Psoas muscle (tissue), 8 donors: ENCODE results near the gene SSBP3. TPM values are rescaled to one million over a fixed set of nuclear protein-coding genes. Genes with fewer than 3 reads are reported as not detected.

Source experiments
- ATAC-seq, 4 donors: fragments of 200-7000 bp; cut with Tn5 transposase; one replicate each; pipeline ENCODE4 v1.9.1; 2020; ENCODE audit warnings: moderate library complexity in 3 of 4, mild to moderate bottlenecking in 2 of 4
- DNase-seq, 2 donors: peaks; one replicate each; pipeline ENCODE4 v3.0.0-alpha.2; 2020
- H3K27ac ChIP-seq: fragments of 200-600 bp; one replicate; pipeline ENCODE4 v1.8.0; 2022
- H3K27me3 ChIP-seq, 3 donors: fragments of 200-600 bp in 1 of 3; one replicate each; pipeline versions ENCODE4 v1.6.1 to v1.8.0; 2013 to 2022; ENCODE audit warnings: low read length in 2 of 3, mild to moderate bottlenecking in 2 of 3, moderate library complexity in 1 of 3; ENCODE audit not compliant: insufficient read depth in 3 of 3
- H3K36me3 ChIP-seq, 2 donors: fragments of 200-600 bp in 1 of 2; one replicate each; pipeline versions ENCODE4 v1.6.1 to v1.8.0; 2013 to 2022; ENCODE audit warnings: low read depth in 1 of 2, mild to moderate bottlenecking in 1 of 2, moderate library complexity in 1 of 2; ENCODE audit not compliant: insufficient read depth in 1 of 2
- H3K4me1 ChIP-seq: fragments of 200-600 bp; one replicate; pipeline ENCODE4 v1.8.0; 2022
- H3K4me3 ChIP-seq: fragments of 200-600 bp; one replicate; pipeline ENCODE4 v1.8.0; 2022; ENCODE audit warnings: mild to moderate bottlenecking
- H3K9me3 ChIP-seq: fragments of 200-600 bp; one replicate; pipeline ENCODE4 v1.8.0; 2022
- WGBS, 3 donors: extraction: QIAGEN DNeasy Blood & Tissue Kit; methylation state at CpG; one replicate each; pipeline versions ENCODE4 v1.1.6 to v1.1.7; 2013; 5-methylcytosine and 5-hydroxymethylcytosine counted together
- intact Hi-C, 2 donors: fragments of 100-400 bp; cut with DNase I; formaldehyde crosslinking; loops; one replicate each; pipeline versions ENCODE4 v1.11.0 to v1.14.2; 2022
- polyA plus RNA-seq, 3 donors: library from polyadenylated mRNA; stranded (reverse); fragments of 200-250 nt; gene quantifications; one replicate each; pipeline ENCODE4 v1.2.3, GENCODE V29; 2013
- total RNA-seq, 4 donors: library from RNA; stranded (reverse); fragmentation: NEBNext Ultra II Directional in 2 of 4; extraction: Animal tissue kit (Norgen Biotek cat#: 25700) in 2 of 4; gene quantifications; one replicate each; pipeline versions ENCODE4 v1.2.1 to v1.2.4, GENCODE V29; 2021 to 2023
- TF ChIP-seq, protein P1 (sequence below): fragments of 200-600 bp; IDR thresholded peaks from one replicate; pipeline ENCODE4 v1.8.0; 2022; ENCODE audit warnings: antibody characterized with exemption
- donor health status: healthy with polysubstance abuse.
- donor health status: DM: no; HTN: no; CAD: no; lungs with moderate emphysema.
- donor health status: Bipolar disorder and iron deficiency.
- donor health status: healthy.
- donor health status: DM: yes; HTN: yes; CAD: no.
- donor health status: DM: no; HTN: no; CAD: no.
- donor health status: DM: no; HTN: no; CAD: no.
- donor health status: DM: yes; HTN: yes; CAD: no.

The SSBP3 gene
- total and polyA plus RNA-seq, 7 donors: 7.9 to 24.2 (median 21.6) TPM

DNA sequence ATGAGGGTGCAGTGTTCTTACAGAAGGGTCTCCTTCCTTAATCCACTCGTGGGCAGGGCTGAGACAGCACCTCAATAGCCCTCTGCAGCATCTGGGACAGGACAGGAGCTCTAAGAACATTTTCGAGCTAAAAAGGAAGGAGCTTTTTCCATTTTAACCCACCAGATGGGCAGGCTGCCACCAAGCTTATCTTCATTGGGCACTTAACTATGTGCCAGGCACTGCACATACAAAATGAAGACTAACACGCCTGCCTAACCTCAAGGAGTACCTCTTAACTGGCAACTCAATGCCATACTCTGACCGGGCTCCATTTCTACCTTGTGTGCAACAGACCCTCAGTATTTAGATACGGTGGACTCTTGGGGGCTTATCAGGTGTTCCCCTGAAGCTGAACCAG lies 48.2 kb downstream of the SSBP3 start:
- intact Hi-C loops: no loop called here
- Histone ChIP-seq H3K36me3 (no peaks in the 10 kb centered on the region), H3K9me3 (no peaks in the 10 kb centered on the region), H3K4me1 (peaks cover 66% of the 10 kb centered on the region), H3K4me3 (no peak overlapping the region), H3K27me3 (no peaks in the 10 kb centered on the region), H3K27ac (no peak overlapping the region)
- WGBS, 3 donors: 91 to 97% (median 92%) methylated on average over 5 of the region's 5 CpGs
- TF ChIP-seq, protein P1, sequence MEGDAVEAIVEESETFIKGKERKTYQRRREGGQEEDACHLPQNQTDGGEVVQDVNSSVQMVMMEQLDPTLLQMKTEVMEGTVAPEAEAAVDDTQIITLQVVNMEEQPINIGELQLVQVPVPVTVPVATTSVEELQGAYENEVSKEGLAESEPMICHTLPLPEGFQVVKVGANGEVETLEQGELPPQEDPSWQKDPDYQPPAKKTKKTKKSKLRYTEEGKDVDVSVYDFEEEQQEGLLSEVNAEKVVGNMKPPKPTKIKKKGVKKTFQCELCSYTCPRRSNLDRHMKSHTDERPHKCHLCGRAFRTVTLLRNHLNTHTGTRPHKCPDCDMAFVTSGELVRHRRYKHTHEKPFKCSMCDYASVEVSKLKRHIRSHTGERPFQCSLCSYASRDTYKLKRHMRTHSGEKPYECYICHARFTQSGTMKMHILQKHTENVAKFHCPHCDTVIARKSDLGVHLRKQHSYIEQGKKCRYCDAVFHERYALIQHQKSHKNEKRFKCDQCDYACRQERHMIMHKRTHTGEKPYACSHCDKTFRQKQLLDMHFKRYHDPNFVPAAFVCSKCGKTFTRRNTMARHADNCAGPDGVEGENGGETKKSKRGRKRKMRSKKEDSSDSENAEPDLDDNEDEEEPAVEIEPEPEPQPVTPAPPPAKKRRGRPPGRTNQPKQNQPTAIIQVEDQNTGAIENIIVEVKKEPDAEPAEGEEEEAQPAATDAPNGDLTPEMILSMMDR: no peak
- no peak for DNase-seq
- no peak for ATAC-seq

DNA sequence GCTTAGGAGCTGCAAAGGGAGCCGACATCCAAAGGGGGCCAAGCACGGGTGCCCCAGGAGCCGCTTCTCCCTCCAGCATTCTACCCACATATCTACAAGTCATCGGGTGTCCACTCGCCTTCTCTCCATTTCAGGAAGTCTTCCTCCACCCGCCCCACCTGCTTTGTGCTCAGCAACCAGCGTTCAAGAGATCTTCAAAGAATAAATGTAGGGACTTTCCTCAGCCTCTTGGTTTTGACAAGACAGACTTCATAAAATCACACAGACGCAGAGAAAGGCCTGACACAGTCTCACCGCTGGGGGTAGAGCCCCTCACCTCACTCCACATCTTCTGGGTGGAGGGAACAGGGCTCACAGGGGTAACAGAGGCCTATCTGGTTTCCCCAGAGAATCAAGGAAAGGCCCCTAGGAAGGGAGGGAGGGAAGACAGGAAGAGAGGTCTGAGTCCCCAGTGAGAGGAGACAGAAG lies 49.5 kb downstream of the SSBP3 start:
- Histone ChIP-seq H3K36me3 (no peaks in the 10 kb centered on the region), H3K27me3 (no peaks in the 10 kb centered on the region), H3K27ac (no peak overlapping the region), H3K9me3 (no peaks in the 10 kb centered on the region), H3K4me3 (no peak overlapping the region), H3K4me1 (peaks cover 67% of the 10 kb centered on the region)
- 71 to 76% (median 74%) methylated on average over 9 of the region's 9 CpGs for WGBS, 3 donors
- intact Hi-C loops: no loop called here
- TF ChIP-seq, protein P1: no peak
- no peak for DNase-seq
- no peak for ATAC-seq

DNA sequence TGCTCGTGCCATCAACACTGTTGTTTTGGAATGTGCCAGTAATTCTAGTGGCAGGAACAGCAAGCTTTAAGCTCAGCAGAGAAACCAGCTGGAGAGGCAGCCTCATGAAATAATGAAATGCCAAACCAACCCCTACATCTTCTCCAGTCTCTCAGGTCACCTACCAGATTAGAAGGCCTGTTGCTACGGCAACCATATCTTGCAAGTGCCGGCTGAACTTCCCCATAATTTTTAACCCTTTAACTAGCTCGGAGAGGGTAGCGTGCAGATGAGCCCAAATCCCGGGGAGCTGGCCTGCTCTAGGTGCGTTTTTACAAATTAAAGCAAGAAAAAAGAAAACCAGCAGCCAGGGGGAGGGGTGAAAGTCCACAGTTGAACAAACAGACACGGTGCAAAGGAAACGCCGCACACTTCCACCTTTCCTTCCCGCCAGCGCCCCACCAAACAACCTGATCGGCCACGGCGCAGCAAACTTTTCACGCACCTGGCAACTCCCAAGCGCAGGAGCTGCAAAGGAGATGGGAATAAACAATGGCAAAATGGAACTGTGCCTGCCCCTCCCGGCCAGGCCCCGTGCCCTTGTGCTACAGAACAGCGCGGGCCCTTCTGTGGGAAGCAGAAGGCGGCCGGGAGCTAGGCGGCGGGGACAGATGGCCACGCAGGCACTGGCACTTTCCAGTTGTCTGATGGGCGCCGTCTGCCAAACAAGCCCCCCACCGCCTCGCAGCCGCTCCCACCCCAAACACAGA lies 50.1 kb downstream of the SSBP3 start:
- Histone ChIP-seq H3K36me3 (no peaks in the 10 kb centered on the region), H3K27ac (no peak overlapping the region), H3K9me3 (no peaks in the 10 kb centered on the region), H3K27me3 (no peaks in the 10 kb centered on the region), H3K4me1 (peaks cover 70% of the 10 kb centered on the region), H3K4me3 (no peak overlapping the region)
- 65 to 68% (median 67%) methylated on average over 29 to 31 of the region's 31 CpGs for WGBS, 3 donors
- DNase-seq (no peak), ATAC-seq (no peak)
- TF ChIP-seq, protein P1: no peak
- intact Hi-C loops: no loop called here

DNA sequence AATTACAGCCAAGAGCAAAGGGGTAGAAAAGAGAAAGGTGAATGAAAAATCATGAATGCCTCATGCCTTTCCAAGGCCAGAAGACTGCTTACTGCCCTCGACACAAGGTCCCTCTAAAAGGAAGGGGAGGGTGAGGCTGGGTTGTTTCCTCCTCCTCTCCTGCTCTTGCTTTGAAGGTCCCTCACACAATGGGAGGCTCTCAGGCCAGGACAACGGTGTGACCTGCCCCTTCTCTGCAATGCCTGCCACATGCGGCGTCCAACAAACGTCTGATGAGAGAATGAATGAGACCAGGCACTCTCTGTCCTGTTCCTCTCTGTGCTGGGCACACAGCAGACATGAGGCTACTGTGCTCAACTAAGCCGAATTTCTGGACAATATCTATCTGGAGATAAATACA lies 51.3 kb downstream of the SSBP3 start:
- no peak overlapping the region for H3K4me3 ChIP-seq
- no peaks in the 10 kb centered on the region for H3K9me3 ChIP-seq
- no peaks in the 10 kb centered on the region for H3K36me3 ChIP-seq
- H3K27me3 ChIP-seq: no peaks in the 10 kb centered on the region
- ATAC-seq (no peak), DNase-seq (no peak)
- peaks cover 78% of the 10 kb centered on the region for H3K4me1 ChIP-seq
- H3K27ac ChIP-seq: no peak overlapping the region
- intact Hi-C loops: no loop called here
- 54 to 67% (median 64%) methylated on average over 6 of the region's 6 CpGs for WGBS, 3 donors
- TF ChIP-seq, protein P1: no peak

DNA sequence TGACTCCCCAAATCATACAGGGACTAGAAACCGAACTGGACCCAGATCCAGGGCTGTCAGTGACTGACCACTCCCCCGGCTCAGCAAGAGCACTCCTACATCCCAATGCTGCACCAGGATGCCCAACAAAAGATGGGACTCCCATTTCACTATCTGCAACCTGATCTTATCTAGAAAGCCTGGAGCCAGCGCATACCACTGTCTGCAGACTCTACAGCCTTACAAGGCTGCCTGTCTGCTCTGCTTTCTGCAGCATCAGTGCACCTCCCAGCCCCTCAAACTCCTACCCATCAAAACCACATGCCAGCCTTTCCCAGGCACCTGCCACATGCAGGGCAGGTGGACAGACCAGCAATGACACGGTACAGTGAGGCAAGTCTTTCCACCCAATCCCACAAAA lies 52.2 kb downstream of the SSBP3 start:
- H3K27me3 ChIP-seq: no peaks in the 10 kb centered on the region
- intact Hi-C loops: no loop called here
- DNase-seq (no peak), ATAC-seq (no peak)
- TF ChIP-seq, protein P1: no peak
- peaks cover 73% of the 10 kb centered on the region for H3K4me1 ChIP-seq
- H3K9me3 ChIP-seq: no peaks in the 10 kb centered on the region
- H3K27ac ChIP-seq: no peak overlapping the region
- 81 to 93% (median 86%) methylated on average over 4 of the region's 4 CpGs for WGBS, 3 donors
- H3K4me3 ChIP-seq: no peak overlapping the region
- H3K36me3 ChIP-seq: no peaks in the 10 kb centered on the region
